HCT116 (cell line): ENCODE results near the gene MAST4. TPM values are rescaled to one million over a fixed set of nuclear protein-coding genes. Genes with fewer than 3 reads are reported as not detected.

Experiments
- ATAC-seq: fragments of 200-7000 bp; cut with Tn5 transposase; 2 replicates; pipeline ENCODE4 v1.9.1; 2020; ENCODE audit warnings: mild to moderate bottlenecking, moderate library complexity
- BruUV-seq: library from RNA; stranded (reverse); fragments of 400-500 nt; replicated peaks from 2 replicates; lab custom pipeline; 2021; lab: Mats Ljungman, UMichigan
- CTCF ChIA-PET: fragments of 300-600 bp; sonication (Branson Sonifier 250); formaldehyde crosslinking; loops from one replicate; lab custom pipeline; 2021; ENCODE audit warnings: antibody characterized with exemption; lab: Charles Lee
- POLR2A ChIA-PET: fragments of 300-600, 350-600 bp; sonication (Branson Sonifier 250); formaldehyde crosslinking; loops from one replicate; lab custom pipeline; 2021; ENCODE audit warnings: antibody characterized with exemption; lab: Charles Lee
- RAD21 ChIA-PET, 2 experiments: fragments of 300-600 bp; sonication (Branson Sonifier 250); formaldehyde crosslinking; loops; one replicate each; lab custom pipeline; 2023; ENCODE audit warnings: low total read pairs in 2 of 2; ENCODE audit not compliant: uncharacterized antibody in 2 of 2, unreplicated experiment in 2 of 2, low non-redundant PET in 1 of 2; lab: Charles Lee
- DNase-seq: peaks from one replicate; pipeline ENCODE4 v3.0.0-alpha.2; 2010; ENCODE audit warnings: low read depth, low spot score
- H2AFZ ChIP-seq: fragments of 200-600 bp; shearing (Covaris generic), sonication (generic); 2 replicates; pipeline ENCODE4 v1.6.1; 2017; ENCODE audit warnings: low read depth, mixed run types, mixed read lengths, antibody characterized with exemption, low read length; ENCODE audit not compliant: poor library complexity, severe bottlenecking
- H3K27ac ChIP-seq: 2 replicates; pipeline ENCODE4 v1.5.1; 2012; ENCODE audit warnings: low read depth, low read length
- H3K27me3 ChIP-seq: fragments of 200-600 bp; sonication (generic); 2 replicates; pipeline ENCODE4 v1.6.1; 2016; ENCODE audit warnings: mixed run types, low read length, mixed read lengths; ENCODE audit not compliant: insufficient read depth
- H3K36me3 ChIP-seq, 2 experiments: fragments of 200-500 bp in 1 of 2; fragments of 200-600 bp in 1 of 2; sonication (Bioruptor generic) in 1 of 2; sonication (generic) in 1 of 2; 2 replicates each; pipeline versions ENCODE4 v1.5.1 to v1.6.1; 2014 to 2016; ENCODE audit warnings: low read length in 2 of 2, inconsistent platforms in 1 of 2, mixed read lengths in 1 of 2, mixed run types in 1 of 2; ENCODE audit not compliant: insufficient read depth in 2 of 2, control insufficient read depth in 1 of 2
- H3K4me1 ChIP-seq, 2 experiments: fragments of 200-600 bp in 1 of 2; sonication (generic) in 1 of 2; 2 replicates each; pipeline versions ENCODE4 v1.5.1 to v1.6.1; 2012 to 2017; ENCODE audit warnings: low read length in 2 of 2, inconsistent platforms in 1 of 2, mild to moderate bottlenecking in 1 of 2, mixed read lengths in 1 of 2, mixed run types in 1 of 2, moderate library complexity in 1 of 2; ENCODE audit not compliant: insufficient read depth in 2 of 2, control insufficient read depth in 1 of 2
- H3K4me2 ChIP-seq: fragments of 200-600 bp; sonication (generic); 2 replicates; pipeline ENCODE4 v1.6.1; 2017; ENCODE audit warnings: mixed run types, low read length, mixed read lengths
- H3K4me3 ChIP-seq, 2 experiments: fragments of 200-600 bp in 1 of 2; sonication (generic) in 1 of 2; replicated peaks in 1 of 2; 2 replicates each; pipeline ENCODE4 v1.5.1; 2011 to 2016; ENCODE audit warnings: low read length in 2 of 2, control low read depth in 1 of 2, low read depth in 1 of 2, mild to moderate bottlenecking in 1 of 2, mixed read lengths in 1 of 2, mixed run types in 1 of 2
- H3K79me2 ChIP-seq: fragments of 200-600 bp; sonication (generic); 2 replicates; pipeline ENCODE4 v1.6.1; 2017; ENCODE audit warnings: mild to moderate bottlenecking, mixed run types, low read length, moderate library complexity, mixed read lengths; ENCODE audit not compliant: insufficient read depth
- H3K9ac ChIP-seq: fragments of 200-600 bp; sonication (generic); 2 replicates; pipeline ENCODE4 v1.6.1; 2016; ENCODE audit warnings: low read length, mixed read lengths
- H3K9me2 ChIP-seq: fragments of 200-600 bp; sonication (generic), shearing (Covaris generic); 2 replicates; pipeline ENCODE4 v1.6.1; 2017; ENCODE audit warnings: mixed run types, mild to moderate bottlenecking, moderate library complexity; ENCODE audit not compliant: insufficient read depth
- H3K9me3 ChIP-seq, 2 experiments: fragments of 200-500 bp in 1 of 2; fragments of 200-600 bp in 1 of 2; sonication (Bioruptor generic) in 1 of 2; sonication (generic) in 1 of 2; 2 replicates each; pipeline ENCODE4 v1.6.1; 2014 to 2017; ENCODE audit warnings: low read length in 2 of 2, mixed read lengths in 2 of 2, inconsistent platforms in 1 of 2, low read depth in 1 of 2, mild to moderate bottlenecking in 1 of 2, mixed run types in 1 of 2, moderate library complexity in 1 of 2; ENCODE audit not compliant: control insufficient read depth in 1 of 2, insufficient read depth in 1 of 2
- H4K20me1 ChIP-seq: fragments of 200-600 bp; sonication (generic), shearing (Covaris generic); 2 replicates; pipeline ENCODE4 v1.6.1; 2017; ENCODE audit warnings: mixed run types, mild to moderate bottlenecking, moderate library complexity; ENCODE audit not compliant: insufficient read depth
- POLR2AphosphoS5 ChIP-seq: IDR thresholded peaks from 2 replicates; pipeline ENCODE4 v1.6.1; 2011; ENCODE audit warnings: mild to moderate bottlenecking, low read depth, low read length, moderate library complexity
- SIN3A ChIP-seq: IDR thresholded peaks from 2 replicates; pipeline ENCODE4 v1.6.1; 2012; ENCODE audit warnings: low read depth
- SRF ChIP-seq: IDR thresholded peaks from 2 replicates; pipeline ENCODE4 v1.6.1; 2012; ENCODE audit warnings: low read depth
- YY1 ChIP-seq: IDR thresholded peaks from 2 replicates; pipeline ENCODE4 v1.6.1; 2011; ENCODE audit warnings: low read length, low read depth, moderate library complexity, mild to moderate bottlenecking; ENCODE audit not compliant: insufficient replicate concordance; ENCODE audit errors: extremely low read depth
- ZNF274 ChIP-seq: fragments of 200-500 bp; sonication (Bioruptor generic); IDR thresholded peaks from 2 replicates; pipeline ENCODE4 v1.6.1; 2014; ENCODE audit warnings: mild to moderate bottlenecking, low read depth, low read length, inconsistent platforms
- intact Hi-C: fragments of 100-400 bp; cut with micrococcal nuclease; formaldehyde crosslinking; loops from 2 replicates; pipeline ENCODE4 v1.10.0; 2022
- total RNA-seq: library from RNA; stranded (reverse); gene quantifications from one replicate; pipeline ENCODE4 v1.2.1, GENCODE V29; 2021; ENCODE audit not compliant: unreplicated experiment
- TF ChIP-seq, protein P1 (sequence below): IDR thresholded peaks from 2 replicates; pipeline ENCODE4 v1.6.1; 2012
- TF ChIP-seq, protein P2 (sequence below): IDR thresholded peaks from 2 replicates; pipeline ENCODE4 v1.6.1; 2011; ENCODE audit warnings: mild to moderate bottlenecking, low read length, moderate library complexity; ENCODE audit not compliant: insufficient replicate concordance; ENCODE audit errors: extremely low read depth

MAST4 gene
- total RNA-seq, 1 experiment from 2014 or later = 1.1 TPM

DNA sequence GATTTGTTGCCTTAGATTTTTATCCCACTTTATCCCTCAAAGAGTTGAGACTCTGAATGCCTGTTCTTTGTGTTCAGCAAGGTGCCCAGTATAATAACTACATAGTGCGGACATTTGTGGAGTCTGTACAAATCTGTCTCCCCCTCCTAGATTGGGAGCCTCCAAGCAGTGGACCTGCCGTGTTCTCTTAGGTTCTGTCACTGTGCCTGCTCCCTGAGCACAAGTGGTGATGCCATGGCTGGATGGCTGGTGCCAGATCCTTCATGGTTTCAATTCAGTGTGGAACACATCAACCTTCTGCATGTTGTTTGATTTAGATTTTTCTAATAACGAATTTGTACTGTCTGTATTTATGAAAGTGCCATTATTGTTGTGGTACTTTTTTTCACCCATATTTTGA lies 307.5 kb downstream of the MAST4 start:
- POLR2A ChIA-PET = no interaction called here
- BruUV-seq = no TSS peak
- TF ChIP-seq, protein P1, sequence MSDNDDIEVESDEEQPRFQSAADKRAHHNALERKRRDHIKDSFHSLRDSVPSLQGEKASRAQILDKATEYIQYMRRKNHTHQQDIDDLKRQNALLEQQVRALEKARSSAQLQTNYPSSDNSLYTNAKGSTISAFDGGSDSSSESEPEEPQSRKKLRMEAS = no peak
- TF ChIP-seq POLR2AphosphoS5 (no peak), SIN3A (no peak), SRF (no peak), ZNF274 (no peak)
- TF ChIP-seq, protein P2, sequence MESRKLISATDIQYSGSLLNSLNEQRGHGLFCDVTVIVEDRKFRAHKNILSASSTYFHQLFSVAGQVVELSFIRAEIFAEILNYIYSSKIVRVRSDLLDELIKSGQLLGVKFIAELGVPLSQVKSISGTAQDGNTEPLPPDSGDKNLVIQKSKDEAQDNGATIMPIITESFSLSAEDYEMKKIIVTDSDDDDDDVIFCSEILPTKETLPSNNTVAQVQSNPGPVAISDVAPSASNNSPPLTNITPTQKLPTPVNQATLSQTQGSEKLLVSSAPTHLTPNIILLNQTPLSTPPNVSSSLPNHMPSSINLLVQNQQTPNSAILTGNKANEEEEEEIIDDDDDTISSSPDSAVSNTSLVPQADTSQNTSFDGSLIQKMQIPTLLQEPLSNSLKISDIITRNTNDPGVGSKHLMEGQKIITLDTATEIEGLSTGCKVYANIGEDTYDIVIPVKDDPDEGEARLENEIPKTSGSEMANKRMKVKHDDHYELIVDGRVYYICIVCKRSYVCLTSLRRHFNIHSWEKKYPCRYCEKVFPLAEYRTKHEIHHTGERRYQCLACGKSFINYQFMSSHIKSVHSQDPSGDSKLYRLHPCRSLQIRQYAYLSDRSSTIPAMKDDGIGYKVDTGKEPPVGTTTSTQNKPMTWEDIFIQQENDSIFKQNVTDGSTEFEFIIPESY = no peak
- no peaks in the 10 kb centered on the region for H3K79me2 ChIP-seq
- RAD21 ChIA-PET = no interaction called here
- H3K27me3 ChIP-seq = peaks cover 32% of the 10 kb centered on the region; the same call in 1 of the 2 replicates
- ATAC-seq (no peak), DNase-seq (no peak)
- H3K27ac ChIP-seq = no peak overlapping the region
- no peaks in the 10 kb centered on the region for H4K20me1 ChIP-seq
- H3K4me3 ChIP-seq = no peak overlapping the region
- CTCF ChIA-PET = no interaction called here
- no peaks in the 10 kb centered on the region for H3K4me1 ChIP-seq
- no peaks in the 10 kb centered on the region for H3K9me2 ChIP-seq
- H3K9ac ChIP-seq = no peak overlapping the region
- H2AFZ ChIP-seq = no peak overlapping the region
- intact Hi-C loops = no loop called here
- H3K9me3 ChIP-seq = no peaks in the 10 kb centered on the region
- H3K4me2 ChIP-seq = no peak overlapping the region
- no peaks in the 10 kb centered on the region for H3K36me3 ChIP-seq

DNA sequence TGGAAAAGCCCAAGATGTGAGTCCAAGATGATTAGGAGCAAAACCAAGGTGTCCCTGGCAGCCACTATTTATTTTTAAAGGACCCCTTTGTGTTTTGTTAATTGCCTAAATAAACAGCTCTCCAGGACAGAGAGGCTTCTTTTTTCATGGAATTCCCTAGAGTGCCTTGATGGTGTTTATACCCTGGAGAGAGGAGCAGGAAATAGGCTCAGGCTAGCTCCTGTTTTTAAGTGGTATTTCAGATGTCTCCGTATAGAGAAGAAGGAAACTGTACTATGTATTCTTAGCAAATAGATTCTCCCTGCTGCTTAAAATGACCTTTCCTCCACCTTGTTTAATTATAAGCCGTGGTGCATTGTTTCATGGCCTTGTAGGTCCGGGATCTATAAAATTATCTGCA lies 308.0 kb downstream of the MAST4 start:
- ChIA-PET RAD21 (no interaction called here), POLR2A (no interaction called here), CTCF (no interaction called here)
- no peak overlapping the region for H3K9ac ChIP-seq
- no peak overlapping the region for H3K4me3 ChIP-seq
- no peak for ATAC-seq
- DNase-seq = no peak
- H3K27me3 ChIP-seq = peaks cover 31% of the 10 kb centered on the region; the same call in 1 of the 2 replicates
- no peak overlapping the region for H2AFZ ChIP-seq
- H3K79me2 ChIP-seq = no peaks in the 10 kb centered on the region
- no peak overlapping the region for H3K27ac ChIP-seq
- H3K4me2 ChIP-seq = no peak overlapping the region
- no peaks in the 10 kb centered on the region for H3K9me2 ChIP-seq
- no peaks in the 10 kb centered on the region for H4K20me1 ChIP-seq
- no peaks in the 10 kb centered on the region for H3K9me3 ChIP-seq
- no peaks in the 10 kb centered on the region for H3K36me3 ChIP-seq
- no TSS peak for BruUV-seq
- TF ChIP-seq, protein P2 = no peak
- no peak for TF ChIP-seq YY1
- intact Hi-C loops = no loop called here
- H3K4me1 ChIP-seq = no peaks in the 10 kb centered on the region
